CD4-positive, alpha-beta T cell treated with Interleukin-12 subunit alpha and Interleukin-12 subunit beta, for 1 hour (primary cell): Measurements from ENCODE around the gene CCNK.

Experiments
- DNase-seq: peaks from one replicate; pipeline ENCODE4 v3.0.0-alpha.2; 2020

Gene CCNK

DNA sequence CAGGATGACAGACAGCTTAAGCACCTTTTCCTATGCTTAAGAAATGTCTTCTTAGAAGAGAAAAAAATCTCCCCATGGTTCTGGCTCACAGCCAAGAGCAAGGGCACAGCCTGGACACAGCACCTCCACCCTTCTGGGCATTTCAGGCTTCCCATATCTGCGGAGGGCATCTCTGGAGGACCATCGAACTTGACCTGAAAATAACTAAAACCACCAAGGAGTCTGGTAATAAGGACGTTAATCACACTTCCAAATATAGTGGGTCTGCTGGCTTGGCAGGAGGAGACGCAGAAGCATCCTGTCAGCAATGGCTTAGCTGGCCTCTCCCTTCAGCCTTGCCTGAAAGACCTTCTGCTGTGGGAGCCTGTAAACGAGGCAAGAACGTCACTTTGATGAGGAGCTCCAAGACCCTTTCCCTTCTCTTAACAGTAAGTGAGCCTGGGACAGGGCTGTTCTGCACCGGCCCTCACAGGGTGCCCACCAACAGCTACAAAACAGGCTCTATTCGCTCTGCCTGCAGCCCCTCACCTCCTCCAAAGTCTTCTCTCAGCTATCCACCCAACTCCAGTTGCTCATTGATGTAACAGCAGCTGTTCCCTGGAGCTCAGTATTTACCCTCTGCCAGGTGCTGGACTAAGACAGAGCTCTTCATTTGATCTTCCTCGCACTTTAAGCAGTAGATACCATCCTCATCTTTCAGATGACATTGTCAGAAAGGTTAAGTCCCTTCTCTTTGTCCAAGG, 13.7 kb upstream of the CCNK start:
- DNase-seq = no peak

DNA sequence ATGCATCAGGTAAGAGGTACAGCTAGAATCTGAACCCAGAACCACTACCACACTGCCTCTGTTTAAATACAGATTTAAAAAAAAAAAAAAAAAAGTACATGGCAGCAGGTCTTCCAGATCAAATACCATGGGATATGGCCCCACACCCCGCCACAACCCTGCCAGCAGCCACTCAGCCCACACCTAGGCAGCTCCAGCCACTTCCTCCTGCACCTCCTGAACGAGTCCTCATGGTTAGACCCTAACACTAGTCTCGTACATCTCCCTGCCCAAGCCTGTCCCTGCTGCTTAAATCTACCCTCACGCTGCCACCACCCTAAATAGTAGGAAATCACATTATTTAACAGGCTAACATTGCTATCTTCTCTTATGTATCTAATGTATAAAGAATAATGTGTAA, 13.1 kb upstream of the CCNK start:
- DNase-seq = no peak

DNA sequence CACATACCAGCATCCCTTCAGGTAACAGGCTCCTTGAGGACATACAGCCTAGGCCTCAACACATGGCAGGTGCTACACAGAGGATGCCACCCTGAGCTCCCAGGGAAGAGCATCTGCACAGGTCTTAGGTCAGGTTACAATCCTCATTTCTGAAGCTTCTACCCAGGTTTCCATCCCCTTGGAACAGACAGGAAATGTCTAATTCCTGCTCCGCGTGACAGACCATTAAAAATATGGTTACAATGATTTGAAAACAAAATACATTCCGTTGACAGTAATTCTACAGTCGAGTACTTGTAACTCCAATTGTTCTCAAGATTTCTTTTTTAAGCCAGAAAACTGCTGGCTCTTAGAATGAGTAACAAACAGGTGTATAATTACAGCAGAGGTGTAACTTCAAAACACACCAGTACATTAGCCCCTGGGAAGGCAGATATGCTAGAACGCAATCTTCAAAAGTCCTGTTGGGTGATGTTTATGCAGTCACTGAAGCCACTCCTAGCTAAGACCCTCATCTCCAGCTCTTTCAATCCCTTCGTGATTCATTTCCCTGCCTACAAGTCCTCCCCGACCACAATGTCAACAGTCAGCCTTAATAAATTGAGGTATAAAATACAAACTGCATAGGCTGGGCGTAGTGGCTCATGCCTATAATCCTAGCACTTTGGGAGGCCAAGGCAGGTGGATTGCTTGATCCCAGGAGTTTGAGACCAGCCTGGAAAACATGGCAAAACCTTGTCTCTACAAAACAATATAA, 12.2 kb upstream of the CCNK start:
- DNase-seq = no peak

DNA sequence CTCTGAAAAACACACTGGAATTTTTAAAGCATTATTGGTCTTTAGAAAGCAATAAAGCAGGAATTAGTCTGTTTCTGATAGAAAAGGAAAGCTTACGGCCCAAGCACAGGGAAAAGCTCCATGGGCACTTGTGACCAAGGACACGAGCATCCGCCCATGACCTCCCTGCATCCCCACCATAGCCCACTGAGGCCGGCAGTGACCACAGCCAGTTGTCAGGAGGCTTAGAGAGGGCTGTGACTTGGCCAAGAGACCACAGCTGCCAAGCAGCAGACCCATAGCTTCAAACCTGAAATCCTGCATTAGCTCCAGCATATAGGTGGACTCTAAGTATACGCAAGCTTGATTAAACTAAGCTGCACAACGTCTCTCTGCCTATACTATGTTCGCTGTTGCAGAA, 9.5 kb upstream of the CCNK start:
- no peak for DNase-seq

DNA sequence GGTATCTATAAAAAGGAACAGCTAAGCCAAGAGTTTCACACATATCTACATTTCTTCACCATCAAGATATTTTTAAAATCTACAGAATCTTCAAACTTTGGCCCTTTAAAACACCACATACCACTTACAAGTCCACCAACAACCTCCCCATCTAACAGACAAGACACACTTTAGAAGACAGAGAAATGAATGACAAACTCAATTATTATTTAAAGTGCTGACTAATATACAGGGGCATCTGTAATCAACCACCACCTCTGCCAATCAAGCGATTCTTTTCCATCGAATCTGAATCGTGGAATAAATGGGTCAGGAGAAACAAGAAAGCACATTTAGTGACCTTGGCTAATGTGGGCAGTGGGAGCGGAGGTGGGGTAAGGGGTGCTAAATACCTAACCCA, 8.3 kb upstream of the CCNK start:
- no peak for DNase-seq

DNA sequence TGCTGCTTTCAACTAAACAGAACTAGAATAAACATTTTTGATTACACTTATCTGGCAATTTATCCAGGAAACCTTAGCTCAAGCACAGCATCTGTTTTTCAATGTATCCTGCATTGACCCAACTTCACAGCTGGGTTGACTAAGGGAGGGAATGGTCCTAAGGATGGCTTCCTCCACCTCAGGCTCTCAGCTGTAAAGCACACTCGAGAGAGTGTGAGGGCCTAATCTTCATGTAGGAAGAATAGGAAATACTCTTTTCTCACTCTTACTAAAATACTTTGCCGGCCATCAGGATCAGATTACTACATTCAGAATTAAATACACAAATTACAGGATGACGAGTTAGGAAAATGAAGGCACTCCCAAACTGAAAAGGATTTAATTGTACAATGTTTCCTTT, 7.8 kb upstream of the CCNK start:
- DNase-seq = no peak

DNA sequence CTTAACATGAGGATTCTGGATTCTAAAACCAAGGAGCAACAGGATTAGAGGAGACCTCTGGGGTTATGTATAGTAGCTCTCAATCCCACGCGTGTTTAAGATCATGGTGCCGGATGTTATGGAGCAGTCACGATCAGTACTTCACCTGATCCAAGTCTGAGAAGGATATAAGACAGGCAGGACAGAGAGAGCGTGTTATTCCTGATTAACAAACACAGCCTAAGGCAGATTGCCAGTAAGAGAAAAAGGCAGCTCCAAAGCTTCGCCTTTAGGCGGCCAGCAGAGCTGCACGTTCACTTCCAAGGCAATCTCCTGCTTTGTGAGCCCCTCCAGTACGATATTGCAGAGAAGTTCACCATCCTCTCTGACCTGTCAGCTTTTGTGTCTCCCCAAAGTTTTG, 6.0 kb upstream of the CCNK start:
- no peak for DNase-seq

DNA sequence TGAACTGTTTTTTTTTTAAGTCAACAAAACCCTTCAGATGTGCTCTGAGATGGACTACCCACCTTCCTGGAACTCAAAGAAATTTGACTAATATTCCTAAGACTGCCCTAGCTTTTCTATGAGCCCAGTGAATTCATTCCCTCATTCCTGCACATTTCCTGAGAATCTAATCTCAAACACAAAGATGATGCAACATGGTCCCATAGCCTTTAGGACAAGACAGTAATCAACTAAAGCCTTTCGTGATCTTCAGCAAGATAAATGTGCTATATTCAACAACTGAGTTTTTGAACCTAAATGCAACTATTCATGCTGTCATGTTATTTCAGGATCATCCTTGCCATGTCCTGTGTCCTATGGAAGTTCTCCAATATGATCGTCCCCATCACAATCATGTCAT, 5.5 kb upstream of the CCNK start:
- no peak for DNase-seq

DNA sequence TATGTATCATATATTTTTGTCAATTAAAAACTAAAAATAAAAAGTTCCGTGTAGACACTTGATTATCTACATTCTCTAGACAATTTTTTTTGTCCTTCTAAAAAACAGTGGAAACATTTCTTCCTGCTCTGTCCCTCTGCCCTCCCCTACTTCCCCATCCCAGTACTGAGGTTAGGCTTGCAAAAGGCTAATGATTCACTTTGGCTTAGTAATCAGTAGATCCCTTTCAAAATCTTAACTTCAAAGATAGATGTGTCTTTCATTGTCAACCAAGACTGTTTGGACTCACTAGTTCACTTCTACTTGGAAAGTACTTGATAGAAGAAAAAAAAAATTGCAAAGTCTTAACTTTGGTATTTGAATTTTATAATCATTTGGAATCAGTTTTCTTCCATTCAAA, 4.3 kb upstream of the CCNK start:
- no peak for DNase-seq

DNA sequence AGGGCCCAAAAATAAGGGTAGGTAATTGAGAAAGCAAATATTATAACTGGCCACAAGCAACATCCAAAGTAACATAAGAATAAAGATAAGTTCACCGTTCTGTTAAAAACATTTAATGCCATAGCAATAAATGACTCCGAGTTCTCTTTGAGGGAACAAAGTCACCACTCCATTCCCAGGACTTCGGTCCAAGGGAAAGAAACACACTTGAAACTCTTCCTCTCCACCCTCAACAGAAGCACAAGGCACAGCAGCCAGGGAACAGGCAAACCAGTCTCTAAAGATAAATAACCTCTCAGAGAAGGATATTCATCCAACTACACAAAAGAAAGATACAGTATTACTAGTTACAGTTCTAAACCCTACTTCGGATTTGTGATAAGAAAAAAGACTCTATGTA, 3.1 kb upstream of the CCNK start:
- no peak for DNase-seq

DNA sequence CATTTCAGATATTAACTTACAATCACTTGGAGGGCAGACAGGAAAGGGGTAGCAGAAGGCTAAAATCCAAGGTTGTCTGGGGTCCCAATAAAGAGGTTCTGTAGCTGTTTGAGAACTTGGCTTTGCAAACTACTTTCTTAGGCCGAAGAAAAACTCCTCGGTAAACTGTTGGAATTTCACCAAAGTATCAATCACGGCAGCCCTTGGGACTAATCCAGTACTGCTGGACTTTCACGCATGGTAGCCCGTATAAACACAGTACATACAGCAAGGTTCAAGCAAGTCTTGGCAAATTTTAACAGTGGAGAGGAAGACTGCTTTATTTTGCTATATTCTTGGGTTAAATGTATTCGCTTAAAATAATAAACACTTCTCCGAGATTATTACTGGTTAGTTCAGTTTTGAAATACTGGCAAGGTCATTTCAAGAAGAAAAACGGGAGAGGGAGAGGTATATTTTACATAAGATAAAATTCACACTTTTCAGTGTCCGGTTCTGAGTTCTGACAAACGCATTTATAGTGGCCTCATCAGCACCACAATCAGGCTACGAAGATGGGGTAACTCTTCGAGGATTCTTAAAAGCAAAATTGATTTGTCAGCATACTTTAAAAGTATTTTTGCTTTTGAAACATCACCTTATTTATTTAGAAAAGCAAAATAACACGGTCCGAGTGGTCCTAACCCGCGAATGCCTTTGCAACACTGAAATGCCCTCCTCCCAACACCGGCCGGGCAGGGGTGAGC, 1.9 kb upstream of the CCNK start:
- no peak for DNase-seq

DNA sequence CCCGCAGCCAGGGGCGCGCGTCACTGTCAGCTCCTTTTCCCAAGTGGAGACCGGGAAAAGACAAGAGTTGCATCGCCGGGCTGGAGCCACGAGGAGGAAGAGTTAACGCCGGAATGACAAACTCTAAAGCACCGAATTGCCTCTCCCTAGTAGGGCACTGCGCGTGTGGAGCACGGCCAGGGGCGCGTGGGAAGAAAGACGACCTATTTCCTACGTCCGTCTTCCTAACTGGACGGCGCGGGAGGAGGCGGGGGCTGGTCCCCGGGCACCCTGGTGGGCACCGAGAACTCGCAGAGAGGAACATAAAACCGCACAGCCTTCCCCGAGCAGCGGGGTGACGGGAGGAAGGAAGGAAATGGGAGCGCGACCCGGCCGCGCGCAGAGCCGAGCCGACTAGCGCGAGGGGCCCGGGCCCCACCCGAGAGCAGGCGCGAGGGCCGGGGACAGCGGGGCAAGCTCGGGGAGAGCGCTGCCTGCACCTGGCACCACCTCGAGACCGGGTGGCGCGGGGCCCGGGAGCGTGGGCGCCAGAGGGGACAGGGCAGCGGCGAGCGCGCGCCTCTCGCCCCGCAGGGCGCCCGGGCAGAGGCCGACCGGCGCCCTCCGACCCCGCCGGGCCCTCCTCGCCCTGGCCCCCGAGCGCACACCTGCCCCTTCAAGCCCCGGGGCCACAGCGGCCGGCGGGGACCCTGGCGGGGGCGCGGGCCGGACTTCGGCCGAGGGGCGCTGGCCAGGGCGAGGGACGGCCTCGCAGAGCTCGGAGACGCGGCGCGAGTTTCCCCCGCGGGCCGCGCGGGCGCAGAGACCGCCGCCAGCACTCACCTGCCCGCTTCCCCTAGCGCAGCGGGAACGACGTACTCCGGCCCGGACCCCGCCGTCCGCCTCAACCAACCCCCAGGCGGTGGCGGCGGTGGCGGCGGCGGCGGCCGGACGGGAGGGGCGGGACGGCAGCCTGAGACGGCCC, 1.0 kb upstream of the CCNK start, which contains the start of gene SETD3:
TSS of gene SETD3 (minus strand) at position 954 of the 964 bp plus-strand sequence. CDS start 15,054 bp downstream, outside the sequence.
- peak; percentile 35 for DNase-seq

DNA sequence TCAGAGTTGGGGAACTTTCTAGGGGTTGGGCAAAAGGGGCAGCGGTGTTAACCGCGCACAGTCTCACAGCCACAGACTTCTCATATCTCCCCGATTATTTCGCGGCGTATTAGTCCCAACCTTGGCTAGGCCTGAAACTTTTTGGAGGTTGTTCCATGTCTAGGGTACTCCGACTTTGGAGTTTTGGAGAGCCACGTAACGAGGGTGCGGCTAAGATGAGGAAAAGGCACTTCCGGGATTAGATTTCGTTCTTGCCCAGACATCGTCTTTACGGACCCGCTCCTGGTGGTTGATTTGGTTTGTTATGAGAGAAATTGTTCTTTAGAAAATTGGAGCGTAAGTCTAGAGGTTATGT, 513 bp downstream of the CCNK start:
- peak; percentile 45 for DNase-seq

DNA sequence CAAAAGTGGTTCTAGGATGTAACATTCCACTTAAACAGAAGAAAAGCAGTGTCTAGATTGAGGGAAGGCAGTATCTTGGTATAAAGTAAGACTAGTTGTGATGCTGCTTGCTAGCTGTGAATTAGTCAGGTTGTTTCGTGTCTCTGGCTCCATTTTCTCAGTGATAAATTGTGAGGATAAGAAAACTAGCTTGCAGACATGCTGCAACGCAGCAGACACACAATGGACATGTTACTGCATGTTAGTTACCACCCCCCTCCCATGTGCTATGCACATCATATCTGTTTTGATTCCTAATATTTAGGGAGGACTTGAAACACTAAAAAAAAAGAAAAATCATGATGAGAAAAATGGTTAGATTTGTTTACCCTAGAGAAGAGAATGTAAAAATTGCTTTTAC, 2.9 kb downstream of the CCNK start:
- DNase-seq = no peak

DNA sequence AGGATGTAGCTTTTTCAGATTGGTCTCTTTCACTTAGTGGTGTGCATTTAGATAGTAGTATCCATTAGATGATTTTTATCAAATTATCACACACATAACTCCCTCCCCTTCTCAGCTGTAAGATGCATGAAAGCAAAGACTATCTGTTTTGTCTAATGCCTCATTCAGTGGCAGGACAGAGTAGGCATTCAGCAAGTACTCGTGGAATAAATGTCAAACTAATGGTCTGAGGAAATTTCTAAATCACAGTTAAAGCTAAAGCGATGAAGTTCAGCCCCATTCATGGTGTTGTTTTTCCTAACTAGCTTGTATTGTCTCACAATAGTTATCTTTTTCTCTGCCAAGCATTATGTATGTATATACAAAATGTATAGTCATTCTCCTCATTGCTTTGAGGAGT, 16.1 kb downstream of the CCNK start:
- DNase-seq = no peak

DNA sequence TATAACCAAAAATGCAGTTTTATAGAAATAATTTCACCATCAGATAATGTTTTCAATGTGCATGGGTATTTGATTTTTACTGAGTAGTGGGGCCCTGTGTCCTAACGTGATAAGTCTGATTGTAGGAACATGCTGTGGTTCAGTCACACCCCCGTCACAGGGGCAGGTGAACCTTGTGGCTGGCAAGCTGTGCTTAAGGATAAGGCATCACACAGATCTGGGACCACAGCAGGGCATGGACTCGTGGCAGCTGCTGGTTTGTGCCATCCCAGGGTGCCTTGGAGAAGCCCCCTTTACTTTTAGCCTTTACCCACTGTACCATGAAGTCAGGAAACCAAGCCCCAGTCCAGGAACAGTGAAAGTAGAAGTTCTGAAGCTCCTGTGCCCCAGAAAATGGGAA, 16.7 kb downstream of the CCNK start:
- DNase-seq = no peak

DNA sequence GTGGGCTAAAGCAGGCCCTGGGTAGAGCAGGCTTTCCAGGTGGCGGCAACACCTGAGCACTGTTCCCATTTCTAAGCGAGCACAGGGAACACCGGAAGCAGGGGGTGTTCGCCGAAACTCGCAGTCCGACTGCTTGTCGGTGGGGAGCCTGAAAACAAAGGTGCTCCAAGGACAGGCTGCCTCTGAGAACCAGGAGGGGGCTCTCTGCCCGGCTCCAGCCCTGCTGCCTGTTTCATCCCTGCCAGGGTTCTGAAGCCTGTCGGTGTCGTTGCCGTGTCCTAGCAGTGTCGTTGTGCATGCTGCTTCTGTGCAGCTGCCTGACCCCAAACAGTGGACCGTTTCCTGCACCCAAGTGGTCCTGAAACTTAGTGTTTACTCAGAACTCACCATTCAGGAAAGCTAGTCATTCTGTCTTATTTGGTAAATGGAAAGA, 21.8 kb downstream of the CCNK start:
- no peak for DNase-seq

DNA sequence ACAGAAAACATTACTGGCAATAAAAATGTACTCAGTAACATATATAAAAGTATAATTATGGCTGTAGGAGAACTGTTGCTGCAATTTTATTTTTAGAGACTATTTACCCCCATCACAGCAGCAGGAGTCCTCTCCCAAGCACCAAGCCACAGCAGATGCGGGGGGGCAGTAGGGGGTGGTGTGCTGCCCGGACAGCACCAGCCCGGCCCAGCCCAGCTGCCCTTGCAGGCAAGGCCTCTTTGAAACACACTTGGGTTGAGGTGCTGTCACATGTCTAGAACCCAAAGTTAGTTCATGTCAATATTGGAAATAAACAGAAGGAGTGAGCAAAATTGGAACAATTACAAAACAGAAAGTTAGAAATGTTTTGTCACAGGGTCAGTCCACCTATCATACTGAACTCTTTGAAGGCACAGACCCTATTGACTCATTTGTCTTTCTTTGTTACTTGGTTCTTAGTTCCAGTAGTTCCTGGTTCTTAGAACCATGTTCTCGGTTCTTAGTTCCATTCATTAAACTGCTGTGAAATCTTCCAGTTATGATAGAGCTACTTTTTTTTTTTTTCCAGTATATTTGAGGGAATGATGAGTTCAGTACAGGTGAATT, 22.7 kb downstream of the CCNK start:
- DNase-seq = no peak

DNA sequence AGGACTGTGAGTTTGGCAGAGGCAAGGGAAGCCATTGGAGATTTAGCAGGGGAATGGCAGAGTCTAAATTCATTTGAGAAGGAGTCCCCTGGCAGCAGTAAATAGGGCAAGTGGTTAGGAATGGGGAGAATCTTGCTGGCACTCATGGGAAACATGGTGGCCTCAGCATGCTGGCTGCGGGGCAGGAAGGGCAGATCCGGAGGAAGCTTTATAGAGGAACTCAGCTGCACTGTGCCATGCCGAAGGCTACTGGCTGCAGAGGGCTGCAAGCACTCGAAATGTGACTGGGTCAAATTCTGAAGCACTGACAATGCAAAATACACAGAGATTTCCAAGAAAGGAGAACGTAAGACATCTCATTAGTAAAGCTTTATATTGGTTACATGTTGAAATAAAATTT, 23.9 kb downstream of the CCNK start:
- DNase-seq = no peak

DNA sequence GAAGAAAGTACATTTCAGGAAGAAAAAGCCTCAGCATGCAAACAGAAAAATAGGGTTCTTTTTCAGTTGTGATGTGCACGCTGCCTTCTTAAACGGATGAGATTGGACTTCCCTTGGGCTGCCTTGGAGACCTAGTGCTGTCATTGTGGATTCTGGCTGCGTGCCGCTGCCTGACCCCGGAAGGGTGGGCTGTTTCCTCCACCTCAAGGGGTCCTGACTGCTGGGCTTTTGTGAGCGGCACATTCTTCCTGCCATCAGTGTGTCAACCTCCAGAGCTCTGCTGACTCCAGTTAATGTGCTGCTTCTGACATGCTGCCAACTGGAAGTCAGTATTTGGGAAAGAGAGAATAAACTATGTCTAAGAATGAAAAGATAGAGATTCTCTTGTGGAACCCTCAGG, 25.1 kb downstream of the CCNK start:
- no peak for DNase-seq

DNA sequence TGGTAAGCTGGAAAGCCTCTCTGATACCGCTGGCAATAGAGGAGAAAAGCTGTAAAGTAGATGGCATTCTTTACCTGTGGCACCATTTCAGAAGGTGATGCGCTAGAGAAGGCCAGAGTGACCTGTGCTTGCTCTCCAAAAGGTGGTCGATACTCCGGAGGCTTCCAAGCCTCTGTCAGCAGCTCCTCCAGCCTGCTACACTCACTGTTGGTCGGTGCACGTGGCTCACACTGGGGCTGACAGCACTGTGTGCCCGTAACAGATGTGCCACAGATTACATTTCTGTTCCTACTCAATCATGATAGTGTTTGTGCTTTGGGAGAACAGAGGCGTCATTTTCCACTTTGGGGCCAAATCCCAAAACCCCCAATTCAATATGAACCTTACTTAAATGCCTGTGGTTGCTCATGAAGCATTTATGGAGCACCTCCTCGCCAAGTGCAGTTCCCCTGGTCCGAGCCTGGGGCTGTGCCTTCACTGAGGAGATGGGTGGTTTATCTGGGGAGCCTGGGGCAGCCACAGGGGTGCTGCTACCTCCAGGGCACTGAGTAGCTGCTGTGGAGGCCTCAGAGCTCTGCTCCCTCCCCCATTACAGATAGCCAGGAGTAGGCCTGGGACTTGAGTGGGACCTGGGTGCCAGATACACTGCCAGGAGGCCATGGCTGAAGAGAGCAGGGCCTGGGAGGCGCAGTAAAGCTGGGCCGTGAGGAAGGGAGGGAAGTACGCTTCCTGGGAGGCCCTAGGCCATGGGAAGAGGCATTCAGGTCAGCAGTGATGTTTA, 26.8 kb downstream of the CCNK start:
- DNase-seq = no peak
